ENCODE measurements around the gene BCL2L1.

BCL2L1 gene

DNA sequence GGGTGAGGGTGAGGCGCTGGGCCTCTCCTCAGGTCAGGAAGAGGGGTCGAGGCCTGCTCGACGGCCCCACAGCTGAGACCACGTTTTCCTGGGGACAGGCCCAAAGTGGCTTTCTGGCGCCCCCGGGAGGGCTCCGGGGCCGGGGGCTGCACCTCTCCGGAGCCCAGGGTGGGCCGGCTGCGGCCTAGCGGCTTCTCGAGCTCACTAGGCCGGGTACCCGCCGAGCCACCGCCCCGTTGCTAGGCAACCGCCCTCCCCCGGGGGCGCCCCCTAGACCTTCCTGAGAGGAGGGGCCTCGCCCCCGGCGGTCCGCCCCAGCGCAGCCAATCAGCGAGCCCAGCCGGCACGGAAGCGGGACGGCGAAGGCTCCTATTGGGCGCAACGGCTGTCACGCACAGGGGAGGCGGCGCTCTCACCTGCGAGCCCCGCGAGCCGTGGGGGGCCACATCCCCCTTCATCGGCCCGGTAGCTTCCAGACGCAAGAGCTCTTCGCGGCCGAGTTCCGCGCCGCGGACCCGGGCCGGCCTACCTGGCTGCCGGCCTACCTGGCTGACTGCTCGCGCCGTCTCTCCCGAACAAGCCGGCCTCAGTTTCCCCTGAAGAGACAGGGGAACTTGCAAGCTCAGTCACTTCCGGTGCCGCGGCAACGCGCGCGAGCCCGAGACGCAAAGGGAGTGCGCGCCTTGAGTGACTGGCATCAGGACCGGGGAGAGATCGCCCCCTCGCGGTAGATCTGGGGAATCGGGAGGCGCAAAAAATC, 831 bp upstream of the BCL2L1 start:
- peak; percentile 97 to 98 for DNase-seq (ENCODE audit: low read depth in 2 of 2)

GRCh38 chr20:31723069-31723318, 326 bp upstream of the BCL2L1 start:
- DNase-seq (ENCODE audit: low read depth in 2 of 2) = no peak

DNA sequence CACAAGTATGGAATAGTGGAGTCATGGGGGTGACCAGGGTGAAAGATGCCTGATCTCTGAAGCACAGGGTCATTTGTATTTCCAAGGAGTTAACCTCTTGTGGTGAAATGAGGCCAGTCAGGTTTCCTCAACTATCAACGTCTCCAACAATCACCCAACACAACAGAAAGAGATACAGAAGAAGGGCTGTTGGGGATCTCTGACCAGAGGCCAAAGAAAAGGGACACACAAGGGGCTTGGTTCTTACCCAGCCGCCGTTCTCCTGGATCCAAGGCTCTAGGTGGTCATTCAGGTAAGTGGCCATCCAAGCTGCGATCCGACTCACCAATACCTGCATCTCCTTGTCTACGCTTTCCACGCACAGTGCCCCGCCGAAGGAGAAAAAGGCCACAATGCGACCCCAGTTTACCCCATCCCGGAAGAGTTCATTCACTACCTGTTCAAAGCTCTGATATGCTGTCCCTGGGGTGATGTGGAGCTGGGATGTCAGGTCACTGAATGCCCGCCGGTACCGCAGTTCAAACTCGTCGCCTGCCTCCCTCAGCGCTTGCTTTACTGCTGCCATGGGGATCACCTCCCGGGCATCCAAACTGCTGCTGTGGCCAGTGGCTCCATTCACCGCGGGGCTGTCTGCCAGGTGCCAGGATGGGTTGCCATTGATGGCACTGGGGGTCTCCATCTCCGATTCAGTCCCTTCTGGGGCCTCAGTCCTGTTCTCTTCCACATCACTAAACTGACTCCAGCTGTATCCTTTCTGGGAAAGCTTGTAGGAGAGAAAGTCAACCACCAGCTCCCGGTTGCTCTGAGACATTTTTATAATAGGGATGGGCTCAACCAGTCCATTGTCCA, 1.0 kb downstream of the BCL2L1 start:
- no peak for DNase-seq (ENCODE audit: low read depth in 2 of 2)

DNA sequence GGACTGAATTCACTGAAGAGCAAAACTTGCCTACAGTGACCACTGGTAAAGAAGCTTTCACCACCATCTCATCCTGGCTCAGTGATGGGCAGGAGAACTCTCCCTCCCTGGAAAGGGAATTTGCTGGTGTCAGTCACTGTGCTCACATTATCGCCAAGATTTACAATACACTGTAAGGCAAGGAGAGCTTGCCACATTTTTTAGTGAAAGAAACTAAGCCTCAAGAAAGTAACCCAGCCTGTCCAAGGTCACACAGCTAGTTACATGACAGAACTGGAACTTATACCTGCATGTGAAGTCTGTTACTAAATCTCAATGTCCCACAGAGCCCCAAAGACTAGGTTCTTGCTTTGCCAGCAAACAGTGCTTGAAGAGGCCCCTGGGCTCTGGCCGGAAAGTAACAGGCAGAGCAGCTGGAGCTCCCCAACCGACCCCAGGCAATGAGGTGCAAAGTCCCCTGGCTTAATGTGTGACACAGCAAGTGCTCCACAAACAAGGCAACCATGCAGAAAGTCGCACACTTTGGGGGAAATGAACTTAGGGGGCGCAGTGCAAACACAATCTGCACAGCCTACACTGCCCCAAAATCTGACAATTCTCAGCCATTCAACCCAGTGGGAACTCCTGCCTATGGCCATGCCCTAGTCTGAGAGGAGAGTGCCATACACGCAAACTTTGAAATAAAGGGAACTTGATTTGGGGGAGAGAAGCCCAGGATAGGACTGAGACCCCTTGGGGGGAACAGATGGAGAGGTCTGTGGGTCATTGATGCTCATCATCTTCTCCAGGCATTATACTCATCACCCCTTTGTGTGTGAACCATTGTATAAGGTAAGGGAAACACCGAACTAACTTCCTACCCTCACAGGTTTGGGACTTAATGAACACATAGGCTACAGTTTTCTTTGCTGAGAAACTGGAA, 1.9 kb downstream of the BCL2L1 start:
- no peak for DNase-seq (ENCODE audit: low read depth in 2 of 2)

DNA sequence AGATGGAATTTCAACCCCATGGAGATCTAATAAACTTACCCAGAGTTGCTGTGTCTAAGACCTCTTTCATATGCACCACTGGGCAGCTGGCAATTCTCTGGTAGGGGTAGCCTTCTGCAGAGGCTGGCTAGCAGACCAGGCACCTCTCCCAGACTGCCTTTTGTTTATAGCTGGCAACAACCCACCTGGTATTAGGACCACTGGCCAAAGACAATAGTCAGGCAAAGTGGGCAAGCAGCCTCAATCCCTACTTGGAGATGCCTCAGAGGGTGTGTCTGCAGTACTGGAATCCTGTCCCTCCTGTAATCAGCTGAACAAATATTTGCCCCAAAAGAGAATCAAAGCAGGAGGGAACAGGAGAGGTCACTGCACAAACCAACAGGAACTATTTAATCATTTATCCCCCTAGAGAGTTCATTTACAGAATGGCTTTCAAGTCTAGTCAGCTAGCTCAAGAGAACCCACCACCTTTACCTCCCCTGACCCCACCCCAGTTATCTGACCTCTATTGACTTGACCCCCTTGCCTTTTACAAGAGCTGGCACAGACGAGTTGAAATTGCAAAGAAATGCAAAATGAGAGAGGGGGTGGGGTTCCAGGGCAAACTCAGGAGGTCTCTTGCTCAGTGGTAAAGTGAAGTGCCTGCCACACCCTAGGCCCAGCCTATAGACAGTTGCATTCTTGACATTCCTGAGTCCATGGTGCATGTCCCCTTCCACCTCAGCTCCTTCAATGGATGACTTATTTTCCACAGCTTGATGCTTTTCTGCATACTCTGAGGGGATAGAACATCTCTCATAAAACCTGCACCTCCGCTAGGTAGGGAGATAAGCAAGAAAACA, 2.8 kb downstream of the BCL2L1 start:
- DNase-seq (ENCODE audit: low read depth in 2 of 2) = no peak

DNA sequence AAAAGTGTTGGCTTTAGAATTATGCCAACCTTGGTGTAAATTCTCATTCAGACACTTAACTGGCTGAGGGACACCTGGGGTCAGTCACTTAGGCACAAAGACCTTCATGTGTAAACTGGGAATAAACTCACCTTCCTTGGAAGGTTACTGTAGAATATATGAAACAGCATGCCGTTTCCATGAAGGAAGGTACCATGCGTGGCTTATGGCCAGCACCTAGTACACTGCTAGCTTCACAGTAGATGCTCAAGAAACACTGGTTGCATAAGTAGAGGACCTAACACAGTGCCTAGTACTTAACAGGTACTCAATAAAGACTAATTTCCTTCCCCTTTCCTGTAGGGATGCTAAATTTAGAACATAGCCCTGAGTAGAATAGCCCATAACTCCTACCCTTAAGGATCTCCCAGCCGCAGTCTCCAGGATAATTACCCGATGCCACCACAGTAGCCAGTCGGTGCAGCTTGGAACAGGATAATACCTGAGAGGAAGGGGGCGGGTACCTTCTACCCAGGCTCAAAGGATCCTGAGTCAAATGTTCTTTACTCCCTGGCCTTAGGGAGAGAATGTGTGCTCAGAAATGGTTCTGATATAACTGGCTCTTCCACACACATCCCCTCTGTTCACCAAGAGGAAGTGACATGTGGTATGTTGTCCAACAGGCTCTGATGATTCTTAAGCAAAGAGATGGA, 3.6 kb downstream of the BCL2L1 start:
- no peak for DNase-seq (ENCODE audit: low read depth in 2 of 2)

- DNase-seq (ENCODE audit: low read depth in 2 of 2) = no peak
Observed at GRCh38 chr20:31717478-31718201, 5.0 kb downstream of the BCL2L1 start.

- no peak for DNase-seq (ENCODE audit: low read depth in 2 of 2)
Observed at GRCh38 chr20:31716818-31717477, 5.7 kb downstream of the BCL2L1 start.

- no peak for DNase-seq (ENCODE audit: low read depth in 2 of 2)
Observed at GRCh38 chr20:31716351-31716750, 6.3 kb downstream of the BCL2L1 start.

- no peak for DNase-seq (ENCODE audit: low read depth in 2 of 2)
Observed at GRCh38 chr20:31715766-31716165, 6.9 kb downstream of the BCL2L1 start.

DNA sequence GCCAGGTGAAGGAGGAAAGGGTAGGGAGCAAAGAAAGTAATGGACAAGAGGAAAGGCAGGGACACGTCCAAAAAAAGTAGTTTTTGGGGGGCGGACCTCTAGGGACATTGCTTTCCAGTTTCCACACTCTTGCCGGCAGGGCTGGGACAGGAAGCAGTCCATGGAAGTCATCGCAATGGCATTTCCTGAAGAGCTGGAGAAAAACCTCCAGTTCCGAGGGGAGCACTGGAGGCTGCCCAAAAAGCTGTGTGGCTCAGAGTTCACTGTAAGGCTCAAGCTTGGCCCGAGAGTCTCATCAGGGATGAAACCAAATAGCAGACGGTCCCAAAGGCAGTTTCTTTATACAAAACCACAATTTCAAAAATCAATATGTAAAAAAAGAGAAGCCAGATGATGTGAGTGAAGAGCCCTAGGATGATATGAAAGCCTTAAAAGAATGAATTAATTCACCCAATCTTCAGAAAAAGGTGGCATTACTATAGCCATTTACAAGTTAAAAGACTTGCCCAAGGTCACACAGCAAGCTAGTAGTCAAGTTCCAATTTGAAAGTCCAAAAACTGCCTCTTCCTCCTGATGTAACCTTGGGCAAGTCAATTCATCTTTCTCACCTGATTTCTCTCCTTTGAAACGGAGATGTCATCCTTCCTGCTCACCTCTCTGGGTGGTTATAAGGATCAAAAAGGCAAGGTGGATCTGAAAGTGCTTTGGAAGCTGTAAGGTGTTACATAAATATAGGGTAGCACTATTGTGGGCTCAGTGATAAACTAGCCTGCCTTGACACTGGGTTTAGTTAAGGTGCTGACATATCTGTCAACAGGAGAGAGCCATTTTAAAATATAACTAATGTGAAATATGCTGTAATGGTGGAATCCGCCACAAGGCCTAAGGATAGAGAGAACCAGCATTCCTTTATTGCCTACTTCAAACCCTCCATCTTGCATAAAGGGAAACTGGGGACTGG, 9.1 kb downstream of the BCL2L1 start:
- peak; percentile 87 to 88 for DNase-seq (ENCODE audit: low read depth in 2 of 2)

DNA sequence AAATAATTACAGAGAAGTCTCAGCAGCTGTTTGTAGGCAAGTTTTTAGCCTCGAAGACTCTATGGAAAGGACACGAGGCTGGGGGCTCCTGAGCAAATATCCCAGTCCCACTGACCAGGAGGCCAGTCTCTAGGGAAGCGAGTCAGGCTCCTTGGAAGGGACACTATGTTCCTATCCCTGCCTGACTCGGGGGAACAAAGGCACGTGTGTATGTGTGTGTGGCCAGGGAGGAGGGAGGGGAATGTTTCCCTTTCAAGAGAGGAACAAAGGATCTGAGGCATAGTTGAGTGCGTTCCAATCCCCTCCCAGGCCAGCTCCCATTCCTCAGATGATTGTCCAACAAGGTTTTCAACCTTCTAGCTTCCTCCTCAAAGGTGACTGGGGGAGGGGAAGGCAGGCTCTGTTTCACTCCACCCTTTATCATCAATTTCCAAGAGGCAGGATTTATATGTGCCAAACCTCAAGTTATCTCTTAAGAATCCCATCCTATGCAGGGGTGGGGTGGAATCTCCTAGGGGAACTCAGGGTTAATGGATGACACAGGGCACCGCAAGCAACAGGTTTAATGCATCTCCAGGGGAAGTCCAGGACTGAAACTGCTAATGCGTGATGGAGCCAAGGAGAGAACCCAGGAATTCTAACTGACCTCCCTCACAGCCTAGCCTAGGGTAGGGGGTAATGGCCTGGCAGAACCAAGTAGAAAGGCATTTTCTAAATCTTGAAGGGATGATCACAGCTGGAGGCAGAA, 9.9 kb downstream of the BCL2L1 start:
- peak in 1 of 2 experiments; percentile 68 for DNase-seq (ENCODE audit: low read depth in 2 of 2)

DNA sequence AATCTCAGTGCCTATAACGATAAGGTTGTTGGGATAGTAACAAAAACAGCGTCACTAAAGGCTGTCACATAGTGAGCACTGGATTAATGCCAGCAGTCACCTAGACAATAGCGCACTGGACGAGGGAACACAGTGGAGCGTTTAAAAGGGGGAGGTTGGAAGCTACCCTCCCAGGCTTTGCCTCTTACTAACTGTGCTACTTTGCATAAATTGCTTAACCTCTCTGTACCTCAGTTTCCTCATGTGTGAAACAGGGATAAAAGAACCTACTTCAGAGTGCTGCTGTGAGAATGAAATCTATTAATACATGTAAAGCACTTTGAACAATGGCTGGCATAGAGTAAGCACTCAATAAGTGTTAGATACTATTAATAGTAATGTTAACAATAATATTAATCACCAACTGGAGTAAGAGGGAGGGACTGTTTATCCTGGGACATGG, 10.5 kb downstream of the BCL2L1 start:
- DNase-seq (ENCODE audit: low read depth in 2 of 2) = no peak

GRCh38 chr20:31711179-31712111, 11.2 kb downstream of the BCL2L1 start:
- DNase-seq (ENCODE audit: low read depth in 2 of 2) = no peak

DNA sequence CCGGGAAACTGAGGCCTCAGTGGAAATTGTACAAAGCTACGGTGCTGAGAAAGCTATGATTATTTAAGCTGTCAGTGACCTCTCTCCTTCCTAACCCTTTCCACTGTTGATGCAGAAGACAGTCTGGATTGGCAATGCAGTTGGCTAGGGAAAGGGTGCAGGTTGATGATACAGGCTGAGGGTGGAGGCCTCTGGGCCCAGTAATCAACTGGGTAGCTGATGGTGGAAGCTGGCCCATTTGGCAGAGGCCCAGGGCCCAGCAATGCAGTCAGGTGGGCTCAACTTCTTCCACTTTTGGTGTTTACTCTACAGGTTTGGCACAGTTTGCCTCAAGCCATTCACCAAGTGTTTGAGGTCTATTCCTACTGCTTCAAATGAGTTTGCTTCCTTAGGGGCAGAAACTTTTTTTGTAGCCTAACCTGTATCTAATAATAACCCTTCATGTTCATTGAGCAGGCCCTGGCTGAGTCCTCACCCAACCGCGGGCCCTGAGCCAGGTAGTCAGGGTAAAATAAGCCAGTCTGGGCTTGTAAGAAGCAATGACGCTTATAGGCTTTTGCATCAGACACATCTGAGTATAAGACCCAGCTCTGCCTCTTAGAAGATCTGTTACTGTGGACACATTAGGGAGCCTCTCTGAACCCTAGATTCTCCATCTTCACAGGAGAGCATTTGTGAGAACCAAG, 12.1 kb downstream of the BCL2L1 start:
- DNase-seq (ENCODE audit: low read depth in 2 of 2) = no peak

- DNase-seq (ENCODE audit: low read depth in 2 of 2) = no peak
Observed at GRCh38 chr20:31709939-31710338, 12.7 kb downstream of the BCL2L1 start.

Data from fibroblast of skin of left quadriceps (primary cell).